ENCODE results near the gene FGF9. TPM values are rescaled to one million over a fixed set of nuclear protein-coding genes. Genes with fewer than 3 reads are reported as not detected.

FGF9 gene
- total RNA-seq (2021; fragmentation: NEBNext Ultra II Directional; extraction: Animal tissue kit (Norgen Biotek cat#: 25700)) (0.08 TPM in 1 of 2 replicates, not detected in the other), polyA plus RNA-seq (2011; rRNA removed) (0.02 TPM in 1 of 2 replicates, not detected in the other), polyA minus RNA-seq (2011; rRNA and poly(A)+ RNA removed) (0.06 TPM in 1 of 2 replicates, not detected in the other)
- polyA plus RNA-seq (2011; cell fraction: cytosol; rRNA removed): 0.03 TPM
- 0.04 TPM for polyA plus RNA-seq (2011; cell fraction: nucleus; rRNA removed)
- polyA plus RNA-seq (2012, experiment 1 of 2): 0.23 to 0.33 TPM in 2 of 4 replicates, not detected in the others
- polyA plus RNA-seq (2012, experiment 2 of 2): 0.31 TPM
- 0.18 TPM for polyA plus RNA-seq (2013, experiment 1 of 2)
- polyA plus RNA-seq (2013, experiment 2 of 2): 0.06 TPM
- polyA minus RNA-seq (2011; cell fraction: cytosol; rRNA and poly(A)+ RNA removed): not detected
- polyA minus RNA-seq (2011; cell fraction: nucleus; rRNA and poly(A)+ RNA removed): not detected
- long read RNA-seq, experiment 1: 0 reads
- long read RNA-seq, experiment 2: 0 reads

DNA sequence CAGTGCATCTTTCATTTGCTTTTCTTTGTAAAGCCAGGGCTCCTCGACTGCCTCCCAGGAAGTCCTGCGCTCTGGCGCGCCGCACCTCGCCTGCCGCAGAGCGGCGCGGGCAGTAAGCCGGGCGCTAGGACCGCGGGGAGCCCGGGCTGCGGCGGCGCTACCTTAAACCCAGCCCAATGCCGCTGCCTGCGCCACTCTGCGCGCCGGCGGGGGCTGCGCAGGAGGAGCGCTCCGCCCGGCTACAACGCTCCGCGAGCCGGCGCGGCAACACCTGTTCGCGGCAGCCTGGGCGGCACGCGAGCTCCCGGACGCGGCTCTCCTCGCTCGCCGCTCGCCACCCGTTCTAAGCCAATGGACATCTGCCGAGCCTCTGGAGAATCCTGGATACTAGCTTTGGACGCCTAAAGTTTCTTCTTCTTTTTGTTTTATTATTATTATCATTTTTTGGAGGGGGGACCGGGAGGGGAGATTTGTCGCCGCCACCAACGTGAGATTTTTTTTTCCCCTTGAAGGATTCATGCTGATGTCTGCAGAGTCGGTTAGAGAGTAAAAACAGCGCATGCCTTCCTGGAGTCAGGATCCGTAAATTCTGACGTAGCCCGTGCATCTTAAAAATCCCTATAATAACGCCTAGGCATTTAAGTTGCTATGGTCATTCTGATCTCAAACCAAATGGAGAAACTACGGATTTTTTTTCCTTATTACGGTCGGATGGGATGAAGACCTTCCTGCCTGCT, at the start of gene FGF9:
Gene FGF9 (plus strand): TSS at position 191 of the 737 bp plus-strand sequence. CDS start 840 bp downstream, outside the sequence.
- H3K79me2 ChIP-seq (ENCODE audit: control insufficient read depth in 1 of 2, insufficient read depth in 2 of 2, low read length in 2 of 2): no peaks in the 10 kb centered on the region
- 2% methylated on average over 62 of the region's 62 CpGs; no CpG with 5 or more reads in 1 of the 2 experiments for WGBS, 2 experiments (ENCODE audit: extremely low coverage in 1 of 2, insufficient coverage in 1 of 2, insufficient read length in 1 of 2, insufficient replicate concordance in 2 of 2, low coverage in 1 of 2, low lambda C conversion rate in 2 of 2, missing lambda C conversion rate in 1 of 2)
- peak within 1 kb of the TSS; percentile 90 to 97 for H3K4me2 ChIP-seq (ENCODE audit: insufficient read depth in 1 of 2, low read depth in 2 of 2, low read length in 2 of 2)
- H3K4ac ChIP-seq (replicated peaks; ENCODE audit: insufficient read length, low read depth, low read length): no peak within 1 kb of the TSS
- H2BK5ac ChIP-seq (ENCODE audit: low read depth, low read length): no peak within 1 kb of the TSS; the same call in 1 of the 2 replicates
- no peak within 1 kb of the TSS for H3K23ac ChIP-seq (ENCODE audit: insufficient read length)
- no peak within 1 kb of the TSS; the same call in none of the 2 replicates for H3K18ac ChIP-seq (ENCODE audit: extremely low read depth, low read length)
- no peak within 1 kb of the TSS for H4K5ac ChIP-seq (ENCODE audit: insufficient read length, low read depth, low read length)
- H2AK5ac ChIP-seq (ENCODE audit: low read depth, low read length): no peak within 1 kb of the TSS
- peak within 1 kb of the TSS; percentile 11 for H3K56ac ChIP-seq (replicated peaks; ENCODE audit: insufficient read length, low read depth, low read length)
- no peak within 1 kb of the TSS for H2BK120ac ChIP-seq (replicated peaks; ENCODE audit: low read depth, low read length)
- H2AFZ ChIP-seq (ENCODE audit: low read length): peak within 1 kb of the TSS; percentile 91
- no peak within 1 kb of the TSS for H4K91ac ChIP-seq (replicated peaks; ENCODE audit: insufficient read length, low read length)
- peak within 1 kb of the TSS; percentile 51 to 82 (median 68) for H3K4me3 ChIP-seq (ENCODE audit: extremely low read depth in 1 of 4, insufficient read depth in 2 of 4, low read depth in 3 of 4, low read length in 4 of 4)
- no peaks in the 10 kb centered on the region for H3K36me3 ChIP-seq (ENCODE audit: control insufficient read depth in 2 of 4, insufficient read depth in 4 of 4, low read length in 3 of 4)
- no peak within 1 kb of the TSS for H3K27ac ChIP-seq (ENCODE audit: low read depth, low read length)
- H3K14ac ChIP-seq (ENCODE audit: insufficient read length): no peak within 1 kb of the TSS
- H3K9ac ChIP-seq (replicated peaks in 1 of 4; ENCODE audit: extremely low read depth in 1 of 4, low read depth in 3 of 4, low read length in 3 of 4): peak within 1 kb of the TSS in 3 of 4 experiments; percentile 34 to 82 (median 50); a peak in 5 of 7 replicates
- peak within 1 kb of the TSS; percentile 84; the same call in 1 of the 2 replicates for H2BK12ac ChIP-seq (ENCODE audit: low read depth, low read length)
- H4K8ac ChIP-seq (ENCODE audit: extremely low read depth, insufficient read depth, low read length): peak within 1 kb of the TSS; percentile 62; the same call in 1 of the 2 replicates
- no peak within 1 kb of the TSS for H2BK20ac ChIP-seq (ENCODE audit: low read length)
- peaks cover 3 to 27% (median 12%) of the 10 kb centered on the region in 4 experiments for H3K4me1 ChIP-seq (replicated peaks in 1 of 4; ENCODE audit: control insufficient read depth in 3 of 4, insufficient read depth in 4 of 4, low read length in 3 of 4)
- POLR2A ChIA-PET (ENCODE audit: partially characterized antibody): interaction anchor here (0.6 kb wide), 1 partner anchor 16 kb away, joined by 3 read pairs; no protein-coding TSS in a partner anchor
- peaks cover 44 to 89% (median 76%) of the 10 kb centered on the region in 4 experiments for H3K27me3 ChIP-seq (replicated peaks in 1 of 4; ENCODE audit: control insufficient read depth in 3 of 4, extremely low read depth in 1 of 4, insufficient read depth in 3 of 4, low read length in 3 of 4)
- DNase-seq (ENCODE audit: low read depth in 1 of 2, low spot score in 2 of 2): peak in 1 of 2 experiments; percentile 83
- CTCF ChIA-PET (ENCODE audit: partially characterized antibody): no interaction called here
- no peaks in the 10 kb centered on the region for H3K9me3 ChIP-seq (ENCODE audit: insufficient read depth in 2 of 2, low read depth in 1 of 2, low read length in 1 of 2)
- peak within 1 kb of the TSS; percentile 92; the same call in 1 of the 2 replicates for H2BK15ac ChIP-seq (ENCODE audit: low read length)
- H3K79me1 ChIP-seq (ENCODE audit: low read depth, low read length): no peaks in the 10 kb centered on the region
- H3K23me2 ChIP-seq (ENCODE audit: low read depth, low read length): peaks cover 35% of the 10 kb centered on the region
- FAIRE-seq: no peak
- H4K20me1 ChIP-seq (replicated peaks in 1 of 2; ENCODE audit: control insufficient read depth in 1 of 2, insufficient read depth in 2 of 2, low read length in 2 of 2): peaks cover 6 to 12% of the 10 kb centered on the region in 2 experiments
- TF ChIP-seq RNF2 (IDR thresholded peaks at IDR 0.05; ENCODE audit: borderline replicate concordance, low read depth, low read length, missing control alignments, poor library complexity, severe bottlenecking) (no peak), YY1 (IDR thresholded peaks at IDR 0.05; ENCODE audit: low read depth, low read length) (peak; percentile 54; the same call in 1 of the 2 replicates), HDAC6 (IDR thresholded peaks at IDR 0.05; ENCODE audit: low read depth, low read length) (no peak), ZNF274 (IDR thresholded peaks at IDR 0.05; ENCODE audit: borderline replicate concordance, extremely low read depth, low read length) (no peak), CHD2 (IDR thresholded peaks at IDR 0.05; ENCODE audit: low read length) (peak; percentile 36; the same call in 1 of the 2 replicates), MAFK (IDR thresholded peaks at IDR 0.05; ENCODE audit: low read depth, low read length) (no peak), NRF1 (IDR thresholded peaks at IDR 0.05; ENCODE audit: low read depth, low read length) (peak; percentile 32; the same call in 1 of the 2 replicates), RBBP5 (IDR thresholded peaks at IDR 0.05; ENCODE audit: borderline replicate concordance, low read depth, low read length) (peak; percentile 39; the same call in 1 of the 2 replicates), PHF8 (conservative IDR thresholded peaks at IDR 0.05; ENCODE audit: low read depth, low read length) (no peak)

Measured in H1 (cell line).